Stomach (tissue), 9 donors: ENCODE results near the gene ZNF277. TPM values are rescaled to one million over a fixed set of nuclear protein-coding genes. Genes with fewer than 3 reads are reported as not detected.

ENCODE experiments used
- DNase-seq, 2 donors: peaks; one replicate each; pipeline versions ENCODE4 v3.0.0 to v3.0.0-alpha.2; 2013 to 2019
- H3K27ac ChIP-seq, 5 donors: fragments of 200-600 bp in 4 of 5; sonication (generic) in 4 of 5; one replicate each; pipeline ENCODE4 v1.5.1; 2013 to 2019; ENCODE audit warnings: mild to moderate bottlenecking in 1 of 5, moderate library complexity in 1 of 5
- H3K27me3 ChIP-seq, 3 donors: fragments of 200-600 bp; sonication (generic); one replicate each; pipeline ENCODE4 v1.5.1; 2017 to 2019; ENCODE audit warnings: mixed run types in 1 of 3
- H3K36me3 ChIP-seq, 4 donors: fragments of 200-600 bp; sonication (generic); 1 replicate in 3 of 4; 2 replicates in 1 of 4; pipeline ENCODE4 v1.5.1; 2016 to 2019
- H3K4me1 ChIP-seq, 4 donors: fragments of 200-600 bp; sonication (generic); one replicate each; pipeline ENCODE4 v1.5.1; 2016 to 2019
- H3K4me3 ChIP-seq, 4 donors: fragments of 200-600 bp; sonication (generic) in 3 of 4; one replicate each; pipeline ENCODE4 v1.5.1; 2016 to 2019; ENCODE audit warnings: mild to moderate bottlenecking in 1 of 4
- H3K9me3 ChIP-seq, 4 donors: fragments of 200-600 bp; sonication (generic); one replicate each; pipeline ENCODE4 v1.5.1; 2016 to 2019
- CTCF ChIP-seq, 7 experiments: fragments of 450-650 bp in 4 of 7; fragments of 200-600 bp in 3 of 7; sonication (generic) in 3 of 7; IDR thresholded peaks; one replicate each; pipeline ENCODE4 v1.5.1; 2016 to 2019; ENCODE audit warnings: antibody characterized with exemption in 7 of 7, control low read depth in 2 of 7, mild to moderate bottlenecking in 1 of 7
- EP300 ChIP-seq: sonication (generic); formaldehyde crosslinking; IDR thresholded peaks from one replicate; pipeline ENCODE4 v1.6.1; 2017; ENCODE audit warnings: antibody characterized with exemption
- POLR2A ChIP-seq, 4 donors: fragments of 450-650 bp; IDR thresholded peaks; one replicate each; pipeline ENCODE4 v1.6.1; 2016; ENCODE audit warnings: antibody characterized with exemption in 4 of 4, control low read depth in 2 of 4, mild to moderate bottlenecking in 1 of 4, moderate library complexity in 1 of 4
- POLR2AphosphoS5 ChIP-seq, 3 donors: sonication (generic); formaldehyde crosslinking; IDR thresholded peaks; one replicate each; pipeline ENCODE4 v1.6.1; 2016; ENCODE audit warnings: antibody characterized with exemption in 3 of 3
- WGBS, 5 donors: extraction: QIAGEN DNeasy Blood & Tissue Kit in 3 of 5; methylation state at CpG; one replicate each; pipeline versions ENCODE4 v1.1.5 to v1.1.7; 2013 to 2018; 5-methylcytosine and 5-hydroxymethylcytosine counted together
- intact Hi-C: fragments of 100-400 bp; cut with DNase I; formaldehyde crosslinking; loops from one replicate; pipeline ENCODE4 v1.15.1; 2023; ENCODE audit warnings: low total_unique reads
- polyA plus RNA-seq, 3 donors: library from polyadenylated mRNA; stranded (reverse); fragments of 200-250 nt; gene quantifications; one replicate each; pipeline ENCODE4 v1.2.3, GENCODE V29; 2013
- total RNA-seq, 5 donors: library from RNA; depleted of rRNA; stranded (reverse); fragments of >200 nt; gene quantifications; one replicate each; pipeline versions ENCODE4 v1.1.0 to v1.2.3, GENCODE V29; 2014 to 2016
- donor health status: healthy with polysubstance abuse.
- donor health status: Bipolar disorder and iron deficiency.
- donor health status: healthy.

ZNF277 gene
- total and polyA plus RNA-seq, 8 donors = 9.9 to 75.0 (median 27.2) TPM

GRCh38 chr7:112327566-112327965, 121.1 kb downstream of the ZNF277 start:
- 95 to 100% (median 97%) methylated on average over 1 of the region's 1 CpG for WGBS, 5 donors
- no peaks in the 10 kb centered on the region for H3K27me3 ChIP-seq

GRCh38 chr7:112331492-112331891, 125.0 kb downstream of the ZNF277 start:
- WGBS, 5 donors = 71 to 89% (median 82%) methylated on average over 1 of the region's 1 CpG

More at GRCh38 chr7:112327566-112327965, 121.1 kb downstream of the ZNF277 start:
- no peaks in the 10 kb centered on the region for H3K9me3 ChIP-seq
- no peak for DNase-seq
- peaks cover 0 to 74% (median 68%) of the 10 kb centered on the region in 4 donors for H3K36me3 ChIP-seq
- H3K4me1 ChIP-seq = no peaks in the 10 kb centered on the region
- intact Hi-C loops = no loop called here
- no peak overlapping the region for H3K27ac ChIP-seq
- H3K4me3 ChIP-seq = no peak overlapping the region
- no peak for TF ChIP-seq CTCF (IDR thresholded peaks at IDR 0.05)
- TF ChIP-seq POLR2A (IDR thresholded peaks at IDR 0.05) = no peak
- no peak for TF ChIP-seq EP300
- TF ChIP-seq POLR2AphosphoS5 (IDR thresholded peaks at IDR 0.05) = no peak

GRCh38 chr7:112334366-112334765, 127.9 kb downstream of the ZNF277 start:
- Histone ChIP-seq H3K27me3 (no peaks in the 10 kb centered on the region), H3K4me3 (no peak overlapping the region), H3K36me3 (peaks cover 0 to 82% (median 53%) of the 10 kb centered on the region in 4 donors), H3K9me3 (no peaks in the 10 kb centered on the region), H3K27ac (no peak overlapping the region), H3K4me1 (no peaks in the 10 kb centered on the region)
- WGBS, 5 donors = 46 to 65% (median 57%) methylated on average over 1 of the region's 1 CpG
- intact Hi-C loops = no loop called here
- no peak for TF ChIP-seq EP300
- TF ChIP-seq POLR2A (IDR thresholded peaks at IDR 0.05) = no peak
- no peak for TF ChIP-seq CTCF (IDR thresholded peaks at IDR 0.05)
- no peak for TF ChIP-seq POLR2AphosphoS5 (IDR thresholded peaks at IDR 0.05)
- no peak for DNase-seq

More at GRCh38 chr7:112331492-112331891, 125.0 kb downstream of the ZNF277 start:
- H3K4me1 ChIP-seq = no peaks in the 10 kb centered on the region
- H3K27ac ChIP-seq = no peak overlapping the region
- no peak overlapping the region for H3K4me3 ChIP-seq
- H3K9me3 ChIP-seq = no peaks in the 10 kb centered on the region
- H3K36me3 ChIP-seq = peaks cover 0 to 80% (median 57%) of the 10 kb centered on the region in 4 donors
- intact Hi-C loops = no loop called here
- no peak for DNase-seq
- TF ChIP-seq EP300 (no peak), CTCF (IDR thresholded peaks at IDR 0.05) (no peak), POLR2AphosphoS5 (IDR thresholded peaks at IDR 0.05) (no peak), POLR2A (IDR thresholded peaks at IDR 0.05) (no peak)
- H3K27me3 ChIP-seq = no peaks in the 10 kb centered on the region

- no peak for DNase-seq
- Histone ChIP-seq H3K27me3 (no peaks in the 10 kb centered on the region), H3K36me3 (peaks cover 0 to 82% (median 56%) of the 10 kb centered on the region in 4 donors), H3K27ac (no peak overlapping the region), H3K9me3 (no peaks in the 10 kb centered on the region), H3K4me3 (no peak overlapping the region), H3K4me1 (no peaks in the 10 kb centered on the region)
- TF ChIP-seq POLR2AphosphoS5 (IDR thresholded peaks at IDR 0.05) (no peak), CTCF (IDR thresholded peaks at IDR 0.05) (no peak), EP300 (no peak), POLR2A (IDR thresholded peaks at IDR 0.05) (no peak)
- 91 to 97% (median 95%) methylated on average over 2 of the region's 2 CpGs for WGBS, 5 donors
- intact Hi-C loops = no loop called here
These were observed 129.8 kb downstream of the ZNF277 start for GRCh38 chr7:112336261-112336660.
